Measurements from ENCODE around the gene AKAP12.

Gene AKAP12

DNA sequence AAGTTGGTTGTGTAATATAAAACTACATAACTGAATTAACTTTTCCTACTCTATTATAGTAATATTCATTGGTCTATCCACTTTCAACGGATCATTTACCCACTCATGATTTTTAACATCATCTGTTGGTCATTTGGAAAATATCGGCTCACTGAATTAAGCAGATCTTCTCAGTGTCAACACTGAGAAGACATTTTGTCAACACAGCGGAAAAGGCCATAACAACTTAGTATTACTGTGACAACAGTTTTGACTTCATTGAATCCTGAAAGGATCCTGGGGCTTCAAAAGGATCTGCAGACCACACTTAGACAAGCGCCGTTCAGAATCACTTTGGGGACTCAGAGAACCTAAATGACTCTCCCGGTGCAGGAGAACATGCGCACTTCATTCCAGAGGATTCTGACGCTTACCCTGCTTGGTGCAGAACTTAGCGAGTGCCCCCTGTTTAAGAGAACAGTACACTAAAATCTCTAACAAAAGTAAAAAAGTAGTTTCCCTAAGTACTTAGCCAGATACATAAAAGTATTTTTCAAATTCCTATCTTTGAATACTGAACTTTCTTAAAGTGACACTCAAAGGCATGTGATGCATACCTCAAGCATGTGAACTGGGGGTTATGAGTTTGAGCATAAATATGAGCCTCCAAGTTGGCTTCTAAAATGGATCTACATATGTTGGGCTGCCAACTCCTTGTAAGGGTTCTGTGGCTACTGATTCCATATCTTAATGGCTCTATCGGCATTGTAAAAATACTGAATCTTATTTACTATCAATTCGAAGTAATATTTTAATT is 147.6 kb downstream of the AKAP12 start:
- no peak for DNase-seq

DNA sequence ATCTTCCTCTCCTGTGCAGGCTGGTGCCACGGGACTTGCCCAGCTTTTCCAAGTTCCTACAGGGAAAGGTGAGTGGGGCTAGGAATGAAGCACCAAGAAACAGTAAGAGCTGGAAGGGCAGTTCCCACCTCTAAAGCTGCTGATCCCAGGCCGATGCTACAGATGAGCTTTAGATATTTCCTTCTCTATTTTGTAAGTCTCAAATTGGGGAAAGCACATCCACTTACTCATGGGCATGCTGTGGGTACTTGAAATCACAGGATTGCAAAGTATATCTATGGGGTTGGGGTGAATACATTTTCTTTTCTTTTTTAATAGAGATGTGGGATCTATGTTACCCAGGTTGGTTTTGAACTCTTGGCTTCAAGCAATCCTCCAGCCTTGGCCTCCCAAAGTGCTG is 148.5 kb downstream of the AKAP12 start:
- DNase-seq, result no peak

DNA sequence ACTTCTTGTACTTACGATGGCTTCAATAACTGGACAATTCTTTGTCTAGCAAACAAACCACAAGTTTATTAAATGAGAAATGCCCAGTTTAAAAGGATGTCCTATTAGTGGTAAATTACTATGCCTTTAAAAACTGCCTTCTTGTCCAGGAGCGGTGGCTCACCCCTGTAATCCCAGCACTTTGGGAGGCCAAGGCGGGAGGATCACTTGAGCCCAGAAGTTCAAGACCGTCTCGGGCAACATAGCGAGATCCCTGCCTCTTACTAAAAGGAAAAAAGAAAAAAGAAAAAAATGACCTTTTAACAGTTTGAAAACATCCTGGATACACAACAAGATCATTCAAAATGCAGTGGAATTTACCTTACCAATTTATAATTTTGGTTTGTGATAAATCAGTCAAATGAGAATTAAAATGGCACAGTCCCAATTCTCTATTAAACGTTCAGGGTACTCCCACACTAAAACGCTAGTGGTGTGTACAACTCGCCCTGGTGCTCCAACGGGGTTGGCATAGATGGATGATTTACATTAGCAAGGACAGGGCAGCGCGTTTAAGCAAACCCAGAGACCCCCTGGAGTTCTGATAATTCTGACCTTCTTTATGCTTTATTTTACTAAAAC is 149.3 kb downstream of the AKAP12 start:
- peak; percentile 53 for DNase-seq

DNA sequence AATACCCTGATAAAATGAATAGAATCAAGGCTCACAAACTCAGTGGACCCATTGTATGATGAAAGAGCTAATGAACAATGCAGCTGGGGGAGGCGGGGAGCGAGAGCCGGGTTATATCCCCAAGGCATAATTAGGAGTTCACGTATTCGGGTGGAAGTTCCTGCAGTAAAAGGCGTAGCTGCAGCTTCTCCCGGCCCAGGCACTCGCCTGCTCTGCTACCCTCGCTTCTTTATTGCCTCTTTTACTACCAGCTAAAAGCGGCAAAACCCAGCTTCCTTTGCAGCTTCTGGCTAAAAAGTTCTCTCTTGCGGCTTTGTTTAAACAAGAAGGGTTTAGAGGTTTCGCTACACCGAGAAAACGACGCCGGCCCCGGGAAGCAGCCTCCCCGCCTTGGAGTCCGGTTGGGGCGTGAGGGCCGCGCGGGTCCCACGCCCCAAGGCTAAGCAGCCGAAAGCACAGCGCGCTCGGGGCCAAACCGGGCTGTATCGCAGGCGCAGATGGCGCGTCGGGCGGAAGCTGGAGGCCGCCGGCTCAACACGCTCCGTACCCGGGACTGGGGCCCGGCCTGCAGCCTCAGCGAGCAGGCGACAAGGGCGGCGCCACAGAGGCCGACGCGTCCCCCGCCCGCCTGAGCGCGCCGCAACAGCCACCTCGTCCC is 150.0 kb downstream of the AKAP12 start:
- DNase-seq, result peak; percentile 73

DNA sequence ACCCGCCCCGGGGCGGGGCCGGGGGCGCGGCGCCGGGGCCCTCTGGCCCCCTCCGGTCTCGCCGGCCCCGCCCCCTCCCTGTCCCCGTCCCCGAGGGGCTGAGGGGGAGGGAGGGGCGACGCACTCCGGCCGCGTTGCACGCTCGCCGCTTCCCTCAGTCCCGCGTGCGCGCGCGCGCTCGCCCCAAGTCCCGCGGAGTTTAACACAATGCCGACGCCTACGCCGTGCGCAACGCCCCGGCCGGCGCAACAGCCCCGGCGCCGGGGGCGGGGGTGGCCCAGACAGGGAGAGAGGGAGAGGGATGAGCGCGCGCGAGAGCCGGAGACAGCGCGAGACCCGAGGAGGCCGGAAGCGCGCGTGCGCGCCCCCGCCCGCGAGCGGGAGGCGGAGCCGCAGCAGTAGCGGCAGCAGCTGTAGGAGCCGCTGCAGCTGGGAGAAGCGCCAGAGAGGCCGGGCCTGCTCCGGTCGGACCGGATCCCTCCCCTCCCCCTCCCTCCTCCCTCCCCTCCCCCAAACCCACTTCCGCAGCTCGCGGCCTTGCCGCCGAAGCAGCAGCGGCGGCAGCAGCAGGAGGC is 150.6 kb downstream of the AKAP12 start:
- DNase-seq, result peak; percentile 98

DNA sequence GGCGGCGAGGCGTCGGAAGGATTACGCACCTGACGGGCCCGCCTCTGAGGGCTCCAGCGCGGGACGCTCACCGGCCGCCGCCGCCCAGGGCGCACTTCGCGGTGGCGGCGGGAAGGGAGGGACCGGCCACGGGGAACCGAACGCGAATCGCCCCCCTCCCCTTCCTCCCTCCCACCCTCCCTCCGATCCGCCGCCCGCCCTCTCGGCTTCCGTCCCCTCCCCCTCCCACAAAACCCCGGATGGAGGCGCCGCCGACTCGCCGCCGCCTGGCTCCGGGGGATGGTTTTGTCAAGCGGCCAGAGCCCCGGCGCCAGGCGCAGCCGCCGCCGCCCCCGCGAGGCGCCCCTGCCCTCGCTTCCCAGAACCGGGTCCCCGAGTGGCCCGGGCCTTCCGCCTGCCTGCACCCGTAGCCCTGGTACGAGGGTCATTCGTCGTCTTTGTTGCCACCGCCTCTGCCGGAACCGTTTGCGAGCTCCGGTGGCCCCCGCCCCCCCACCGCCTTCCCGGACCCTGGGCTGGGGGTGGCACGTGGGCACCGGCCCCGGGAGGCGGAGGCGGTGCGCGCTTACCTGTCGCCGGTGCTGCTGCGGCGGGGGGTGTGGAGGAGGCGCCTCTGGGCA is 151.2 kb downstream of the AKAP12 start:
- peak; percentile 84 for DNase-seq

DNA sequence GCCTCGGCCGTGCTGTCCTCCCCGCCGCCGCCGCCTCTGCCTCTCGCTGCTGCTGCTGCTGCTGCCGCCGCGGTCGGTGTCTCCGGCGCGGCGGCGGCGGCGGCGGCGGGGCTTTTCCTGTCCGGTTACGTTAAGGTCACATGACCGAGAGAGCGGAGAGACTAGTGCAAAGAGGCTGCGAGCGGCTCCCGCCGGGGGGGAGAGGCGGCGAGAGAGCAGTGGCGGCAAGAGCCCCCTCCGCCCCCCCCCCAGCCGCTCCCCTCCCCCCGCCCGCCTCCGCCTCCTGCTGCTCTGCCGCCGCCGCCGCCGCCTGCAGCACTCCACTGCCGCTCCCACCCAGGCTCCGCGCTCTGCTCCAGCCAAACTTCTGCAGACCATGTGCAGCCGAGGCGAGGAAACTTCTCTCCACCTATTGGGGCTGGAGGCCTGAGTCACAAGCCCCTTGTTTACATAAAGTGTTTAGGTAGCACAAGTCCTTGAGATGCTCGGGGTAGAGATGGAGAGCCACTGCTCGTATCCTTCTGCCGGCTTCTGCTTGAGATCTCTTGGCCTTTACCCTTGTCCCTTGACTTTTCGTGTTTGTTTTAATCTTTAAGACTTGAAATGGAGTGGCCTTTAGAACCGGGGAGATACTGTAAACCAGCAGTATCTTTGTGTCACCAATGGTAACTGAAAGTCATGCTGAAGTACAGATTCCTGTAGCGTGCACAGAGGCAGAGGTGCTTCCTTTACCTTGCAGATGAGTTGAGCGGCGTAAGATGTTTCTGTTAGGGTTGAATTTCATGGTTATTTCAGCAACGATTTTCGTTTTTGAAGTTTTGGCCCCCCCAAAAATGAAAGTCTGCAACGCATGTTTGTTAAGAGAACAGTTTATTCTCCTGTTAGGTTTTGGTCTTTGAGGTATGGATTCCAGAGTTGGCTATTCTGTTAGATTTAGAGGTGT is 152.0 kb downstream of the AKAP12 start, which contains the start of gene ZBTB2:
Gene ZBTB2, minus strand, starts transcription at position 89 of the 943 bp plus-strand sequence. CDS start 17,922 bp downstream, outside the sequence.
- DNase-seq, result peak; percentile 89

DNA sequence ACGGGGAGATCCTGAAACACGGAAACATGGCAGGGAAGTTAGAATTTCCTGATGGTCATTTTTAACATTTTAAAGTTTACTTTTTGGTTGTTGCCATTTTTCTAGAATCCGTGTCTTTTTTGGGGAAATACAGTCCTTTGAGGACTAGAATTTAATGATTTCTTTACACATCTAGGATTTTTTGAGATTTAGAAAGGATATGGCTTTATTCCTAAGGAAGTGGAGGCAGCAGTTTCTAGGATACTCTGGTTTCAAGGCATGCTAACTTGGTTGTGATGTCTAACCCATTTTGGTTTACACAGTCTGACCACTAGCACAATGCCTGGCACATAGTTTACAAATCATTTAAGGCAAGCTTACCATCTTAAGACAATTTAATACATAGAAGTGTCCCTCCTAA is 152.7 kb downstream of the AKAP12 start:
- no peak for DNase-seq

DNA sequence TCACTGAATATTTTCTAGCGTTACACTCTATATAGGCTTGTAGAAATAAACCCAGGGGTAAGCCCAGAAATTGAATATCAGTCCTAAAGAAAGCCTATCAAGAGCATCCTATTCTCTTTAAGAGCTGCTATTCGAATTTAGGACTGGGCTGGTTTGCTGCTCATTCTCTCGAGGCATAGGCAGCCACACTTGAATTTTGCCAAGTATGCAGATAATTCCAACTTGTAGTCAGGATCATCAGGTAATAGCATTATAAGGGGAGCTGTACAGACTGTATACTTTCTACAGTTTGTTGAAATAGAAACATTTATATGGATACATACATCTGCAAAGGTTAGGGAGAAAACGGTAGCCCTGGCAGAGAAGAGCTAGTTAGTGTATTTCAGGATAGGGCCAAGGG is 153.6 kb downstream of the AKAP12 start:
- no peak for DNase-seq

DNA sequence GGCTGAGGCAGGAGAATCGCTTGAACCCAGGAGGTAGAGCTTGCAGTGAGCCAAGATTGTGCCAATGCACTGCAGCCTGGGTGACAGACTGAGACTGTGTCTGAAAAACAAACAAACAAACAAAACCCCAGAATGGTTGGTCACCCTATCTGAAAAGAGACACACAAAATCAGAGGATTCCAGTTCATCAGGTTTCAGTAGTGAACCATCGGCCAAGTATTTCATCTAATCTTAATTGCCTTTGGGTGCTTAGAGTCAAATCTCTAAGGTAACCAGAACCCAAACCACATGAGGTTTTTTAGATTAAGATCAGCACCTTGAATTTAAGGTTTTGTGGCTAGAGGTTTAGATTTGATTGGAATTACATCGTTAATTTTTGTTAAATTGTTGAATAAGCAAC is 159.9 kb downstream of the AKAP12 start:
- DNase-seq, result no peak

DNA sequence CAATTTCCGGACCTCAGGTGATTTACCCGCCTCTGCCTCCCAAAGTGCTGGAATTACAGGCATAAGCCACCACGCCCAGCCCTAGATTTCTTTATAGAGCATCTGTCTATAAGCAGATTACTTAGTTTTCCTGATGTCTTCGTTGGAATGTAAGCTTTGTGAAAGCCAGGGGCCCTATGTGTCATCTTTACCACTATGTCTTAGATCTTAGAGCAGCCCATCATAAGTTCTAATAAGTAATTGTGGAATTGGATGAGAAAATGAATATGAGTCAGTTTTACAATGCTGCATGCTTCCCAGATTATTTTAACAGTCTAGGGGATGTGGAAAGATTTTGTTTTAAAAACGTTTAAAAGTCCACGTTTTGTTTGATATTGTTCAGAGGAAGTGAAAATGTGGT is 160.7 kb downstream of the AKAP12 start:
- DNase-seq, result no peak

DNA sequence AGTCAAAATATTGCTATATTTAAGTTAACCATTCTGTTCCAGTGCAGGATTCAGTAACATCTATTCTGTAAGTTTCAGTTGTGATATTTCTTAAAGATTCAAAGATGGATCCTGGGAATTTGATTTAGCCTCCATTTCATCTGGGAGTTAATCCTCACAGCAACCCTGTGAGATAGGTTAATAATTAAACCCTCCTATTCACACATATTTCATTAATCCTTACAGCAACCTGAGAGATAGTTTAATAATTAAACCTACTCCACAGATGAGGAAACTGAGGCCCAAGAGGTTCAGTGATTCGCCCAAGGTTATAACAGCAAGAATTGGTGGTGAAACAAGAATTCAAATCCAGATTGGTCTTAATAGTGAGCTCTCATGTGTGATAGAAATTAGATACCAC is 162.5 kb downstream of the AKAP12 start:
- DNase-seq, result peak; percentile 14

DNA sequence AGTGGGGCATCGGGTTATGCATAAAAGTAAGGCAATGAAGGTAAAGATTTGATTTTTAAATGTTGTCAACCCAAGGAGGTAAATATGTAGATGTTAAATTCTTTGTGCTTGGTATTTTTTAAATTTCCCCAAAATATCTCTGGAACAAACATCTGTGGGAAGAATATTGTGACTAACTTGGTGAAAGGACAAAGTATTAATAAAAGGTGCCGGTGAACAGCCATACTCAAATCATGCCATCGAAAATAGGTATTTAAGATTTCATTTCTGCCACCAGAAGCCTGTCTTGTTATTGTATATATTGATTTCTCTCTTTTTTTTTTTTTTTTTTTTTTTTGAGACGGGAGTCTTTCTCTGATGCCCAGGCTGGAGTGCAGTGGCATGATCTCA is 164.1 kb downstream of the AKAP12 start:
- DNase-seq, result no peak

Data from DMS53 (cell line).